A549 (cell line): ENCODE data around the gene APOA1. TPM values are rescaled to one million over a fixed set of nuclear protein-coding genes. Genes with fewer than 3 reads are reported as not detected.

Source experiments
- ATAC-seq, 2 experiments: fragments of 200-7000 bp in 1 of 2; fragments of >200 bp in 1 of 2; cut with Nextera tagmentation in 1 of 2; cut with Tn5 transposase in 1 of 2; 3 replicates each; pipeline versions ENCODE4 v1.8.0 to v1.9.1; 2018 to 2020; ENCODE audit warnings: mild to moderate bottlenecking in 1 of 2, moderate library complexity in 1 of 2
- CTCF ChIA-PET: fragments of 300-600 bp; sonication (Branson Sonifier 250); formaldehyde crosslinking; extraction: SDS; loops from one replicate; lab custom pipeline; 2021; ENCODE audit warnings: antibody characterized with exemption, inconsistent platforms; lab: Yijun Ruan, JAX
- POLR2A ChIA-PET: fragments of 350-600 bp; formaldehyde crosslinking; extraction: SDS; loops from one replicate; lab custom pipeline; 2021; ENCODE audit warnings: antibody characterized with exemption, inconsistent platforms; lab: Yijun Ruan, JAX
- DNase-seq, 2 experiments: peaks; one replicate each; pipeline versions ENCODE4 v3.0.0 to v3.0.0-alpha.2; 2011 to 2016; ENCODE audit warnings: low read depth in 1 of 2, low spot score in 1 of 2
- FAIRE-seq: peaks from 2 replicates; lab custom pipeline; 2011; peaks lifted over from hg19 to GRCh38; lab: Jason Lieb, UNC
- H3K27ac ChIP-seq, 2 experiments: fragments of >200 bp; sonication (Bioruptor Twin); formaldehyde crosslinking; 3 replicates each; pipeline ENCODE4 v1.5.1; 2016 to 2017
- H3K4me1 ChIP-seq: fragments of >200 bp; sonication (Bioruptor Twin); formaldehyde crosslinking; 3 replicates; pipeline ENCODE4 v1.6.1; 2016
- H3K4me2 ChIP-seq: fragments of >200 bp; sonication (Bioruptor Twin); formaldehyde crosslinking; 3 replicates; pipeline ENCODE4 v1.6.1; 2016
- H3K4me3 ChIP-seq: fragments of >200 bp; sonication (Bioruptor Twin); formaldehyde crosslinking; 3 replicates; pipeline ENCODE4 v1.5.1; 2016
- H3K9me3 ChIP-seq: fragments of >200 bp; sonication (Bioruptor Twin); formaldehyde crosslinking; 3 replicates; pipeline ENCODE4 v1.6.1; 2016
- BCL3 ChIP-seq: fragments of >200 bp; sonication (Bioruptor Twin); formaldehyde crosslinking; IDR thresholded peaks from 3 replicates; pipeline ENCODE4 v1.6.1; 2016
- CBX8 ChIP-seq: fragments of 200-600 bp; sonication (generic); IDR thresholded peaks from 2 replicates; pipeline ENCODE4 v1.6.1; 2016
- CHD4 ChIP-seq: fragments of 200-600 bp; sonication (generic); IDR thresholded peaks from 2 replicates; pipeline ENCODE4 v1.6.1; 2016; ENCODE audit warnings: antibody characterized with exemption, mild to moderate bottlenecking, borderline replicate concordance
- EP300 ChIP-seq, 2 experiments: fragments of >200 bp; sonication (Bioruptor Twin); formaldehyde crosslinking; IDR thresholded peaks; 2 replicates in 1 of 2; 3 replicates in 1 of 2; pipeline ENCODE4 v1.6.1; 2016 to 2017
- ESRRA ChIP-seq: fragments of 150-350 bp; IDR thresholded peaks from 2 replicates; pipeline ENCODE4 v1.6.1; 2014; ENCODE audit warnings: mild to moderate bottlenecking, low read length, borderline replicate concordance
- HDAC2 ChIP-seq: fragments of 200-600 bp; sonication (generic); IDR thresholded peaks from 2 replicates; pipeline ENCODE4 v1.6.1; 2016
- HEYL ChIP-seq: fragments of 250-450 bp; sonication (Bioruptor Pico); IDR thresholded peaks from 2 replicates; pipeline ENCODE4 v1.8.0; 2021; ENCODE audit warnings: mild to moderate bottlenecking, moderate library complexity
- HMGXB4 ChIP-seq: fragments of 250-450 bp; sonication (Bioruptor Pico); IDR thresholded peaks from 2 replicates; pipeline ENCODE4 v1.5.0; 2021; ENCODE audit warnings: mild to moderate bottlenecking, moderate library complexity, borderline replicate concordance
- HOXB5 ChIP-seq: fragments of 250-450 bp; sonication (Bioruptor Pico); IDR thresholded peaks from 2 replicates; pipeline ENCODE4 v1.5.0; 2020; ENCODE audit warnings: mild to moderate bottlenecking, moderate library complexity
- JUNB ChIP-seq: fragments of >200 bp; sonication (Bioruptor Twin); formaldehyde crosslinking; IDR thresholded peaks from 2 replicates; pipeline ENCODE4 v1.6.1; 2016
- KDM1A ChIP-seq: fragments of 200-600 bp; sonication (generic); IDR thresholded peaks from 2 replicates; pipeline ENCODE4 v1.6.1; 2016; ENCODE audit warnings: low read depth, mild to moderate bottlenecking
- KDM5A ChIP-seq: fragments of 200-600 bp; sonication (generic); IDR thresholded peaks from 2 replicates; pipeline ENCODE4 v1.6.1; 2016; ENCODE audit warnings: antibody characterized with exemption, mild to moderate bottlenecking
- MAX ChIP-seq: IDR thresholded peaks from 2 replicates; pipeline ENCODE4 v1.6.1; 2012
- NR3C1 ChIP-seq: fragments of >200 bp; sonication (Bioruptor Twin); formaldehyde crosslinking; IDR thresholded peaks from 3 replicates; pipeline ENCODE4 v1.6.1; 2017
- PHF8 ChIP-seq: fragments of 200-600 bp; sonication (generic); IDR thresholded peaks from 2 replicates; pipeline ENCODE4 v1.6.1; 2016; ENCODE audit warnings: low read depth, mild to moderate bottlenecking, antibody characterized with exemption, moderate library complexity, borderline replicate concordance
- RNF2 ChIP-seq: fragments of 200-600 bp; sonication (generic); IDR thresholded peaks from 2 replicates; pipeline ENCODE4 v1.6.1; 2016; ENCODE audit warnings: low read depth, mild to moderate bottlenecking, antibody characterized with exemption, moderate library complexity, borderline replicate concordance
- SREBF2 ChIP-seq: fragments of 450-650 bp; IDR thresholded peaks from 2 replicates; pipeline ENCODE4 v1.6.1; 2014; ENCODE audit warnings: mild to moderate bottlenecking, moderate library complexity
- TFCP2L1 ChIP-seq: fragments of 250-450 bp; sonication (Bioruptor Pico); IDR thresholded peaks from 2 replicates; pipeline ENCODE4 v1.5.0; 2021; ENCODE audit warnings: mild to moderate bottlenecking
- ZC3H11A ChIP-seq: fragments of 450-650 bp; IDR thresholded peaks from 2 replicates; pipeline ENCODE4 v1.6.1; 2014; ENCODE audit warnings: antibody characterized with exemption, mild to moderate bottlenecking
- ZFP36 ChIP-seq: fragments of 450-650 bp; IDR thresholded peaks from 2 replicates; pipeline ENCODE4 v1.6.1; 2014; ENCODE audit warnings: borderline replicate concordance; ENCODE audit not compliant: partially characterized antibody
- ZSCAN20 ChIP-seq: fragments of 250-450 bp; sonication (Bioruptor Pico); IDR thresholded peaks from 2 replicates; pipeline ENCODE4 v1.8.0; 2022; ENCODE audit warnings: mild to moderate bottlenecking, moderate library complexity
- WGBS: methylation state at CpG from one replicate; pipeline ENCODE4 v1.1.6; 2017; ENCODE audit errors: missing lambda C conversion rate; 5-methylcytosine and 5-hydroxymethylcytosine counted together
- polyA plus RNA-seq, 4 experiments: library from polyadenylated mRNA; depleted of rRNA in 3 of 4; stranded (reverse); fragments of >200 nt; fragmentation: RNase III in 1 of 4; extraction: RNeasy Plus Mini Kit Qiagen cat#74134 plus additional on column Dnase treatment in 1 of 4; gene quantifications; 2 replicates in 3 of 4; 3 replicates in 1 of 4; pipeline ENCODE4 v1.2.3, GENCODE V29; 2011 to 2017
- TF ChIP-seq, protein P1 (sequence below): fragments of 150-350 bp; IDR thresholded peaks from 2 replicates; pipeline ENCODE4 v1.6.1; 2014; ENCODE audit warnings: low read depth, mild to moderate bottlenecking, low read length
- TF ChIP-seq, protein P2 (sequence below): IDR thresholded peaks from 2 replicates; pipeline ENCODE4 v1.6.1; 2012; ENCODE audit warnings: low read depth, borderline replicate concordance
- TF ChIP-seq, protein P3 (sequence below): fragments of 450-650 bp; IDR thresholded peaks from 2 replicates; pipeline ENCODE4 v1.6.1; 2014; ENCODE audit warnings: antibody characterized with exemption

The APOA1 gene
- polyA plus RNA-seq, 2 of the 4 experiments (the other 2 are of a cell fraction): 0.23 TPM; not detected in 1

- ATAC-seq: no peak
- Histone ChIP-seq H3K4me2 (no peak overlapping the region), H3K4me3 (no peak overlapping the region)
- WGBS: 65% methylated on average over 13 of the region's 22 CpGs
- TF ChIP-seq NR3C1 (no peak), HOXB5 (CRISPR knock-in tag) (no peak), PHF8 (no peak), HMGXB4 (CRISPR knock-in tag) (no peak), KDM1A (no peak), ZSCAN20 (CRISPR knock-in tag) (no peak), TFCP2L1 (CRISPR knock-in tag) (no peak), HDAC2 (no peak), JUNB (no peak), ZC3H11A (no peak), EP300 (IDR thresholded peaks at IDR 0.05) (no peak), CHD4 (no peak), HEYL (CRISPR knock-in tag) (no peak), BCL3 (no peak), RNF2 (no peak), SREBF2 (no peak), ESRRA (no peak)
- TF ChIP-seq, protein P1, sequence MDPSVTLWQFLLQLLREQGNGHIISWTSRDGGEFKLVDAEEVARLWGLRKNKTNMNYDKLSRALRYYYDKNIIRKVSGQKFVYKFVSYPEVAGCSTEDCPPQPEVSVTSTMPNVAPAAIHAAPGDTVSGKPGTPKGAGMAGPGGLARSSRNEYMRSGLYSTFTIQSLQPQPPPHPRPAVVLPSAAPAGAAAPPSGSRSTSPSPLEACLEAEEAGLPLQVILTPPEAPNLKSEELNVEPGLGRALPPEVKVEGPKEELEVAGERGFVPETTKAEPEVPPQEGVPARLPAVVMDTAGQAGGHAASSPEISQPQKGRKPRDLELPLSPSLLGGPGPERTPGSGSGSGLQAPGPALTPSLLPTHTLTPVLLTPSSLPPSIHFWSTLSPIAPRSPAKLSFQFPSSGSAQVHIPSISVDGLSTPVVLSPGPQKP: no peak
- TF ChIP-seq, protein P2, sequence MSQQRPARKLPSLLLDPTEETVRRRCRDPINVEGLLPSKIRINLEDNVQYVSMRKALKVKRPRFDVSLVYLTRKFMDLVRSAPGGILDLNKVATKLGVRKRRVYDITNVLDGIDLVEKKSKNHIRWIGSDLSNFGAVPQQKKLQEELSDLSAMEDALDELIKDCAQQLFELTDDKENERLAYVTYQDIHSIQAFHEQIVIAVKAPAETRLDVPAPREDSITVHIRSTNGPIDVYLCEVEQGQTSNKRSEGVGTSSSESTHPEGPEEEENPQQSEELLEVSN: no peak
- TF ChIP-seq, all 56 proteins: peak for 0
- H3K4me1 ChIP-seq: no peaks in the 10 kb centered on the region
- CTCF ChIA-PET: interaction anchor here (1.3 to 2.6 kb wide), 2 partner anchors 10 to 32 kb away, joined by 3 to 11 read pairs; no protein-coding TSS in a partner anchor
- DNase-seq: no peak
- no peaks in the 10 kb centered on the region for H3K9me3 ChIP-seq
- no peak overlapping the region for H3K27ac ChIP-seq
- POLR2A ChIA-PET: no interaction called here
- no peak for FAIRE-seq
Measured at GRCh38 chr11:116825854-116826750, 11.3 kb downstream of the APOA1 start.

DNA sequence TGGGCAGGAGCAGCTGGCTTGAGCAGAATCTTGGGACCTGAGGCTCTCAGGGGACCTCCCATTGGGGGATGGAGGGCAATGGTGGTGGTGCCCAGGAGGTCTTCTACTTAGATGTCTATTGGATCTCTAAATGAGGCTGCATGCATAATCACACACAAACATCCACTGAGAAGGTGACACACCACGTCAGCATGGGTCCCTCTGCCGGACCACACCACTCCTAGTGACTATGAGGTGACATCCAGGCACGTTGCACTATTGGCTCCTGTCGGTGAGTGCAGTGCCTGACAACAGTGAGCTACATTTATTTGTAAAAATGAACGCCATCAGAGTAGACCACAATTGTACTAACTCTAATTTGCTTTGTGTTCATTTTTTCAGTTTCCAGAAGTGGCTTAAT lies 12.0 kb downstream of the APOA1 start:
- Histone ChIP-seq H3K4me3 (no peak overlapping the region), H3K27ac (no peak overlapping the region), H3K4me1 (no peaks in the 10 kb centered on the region), H3K9me3 (no peaks in the 10 kb centered on the region), H3K4me2 (no peak overlapping the region)
- TF ChIP-seq KDM5A: no peak
- no peak for TF ChIP-seq BCL3
- no peak for TF ChIP-seq ZFP36
- TF ChIP-seq, protein P3, sequence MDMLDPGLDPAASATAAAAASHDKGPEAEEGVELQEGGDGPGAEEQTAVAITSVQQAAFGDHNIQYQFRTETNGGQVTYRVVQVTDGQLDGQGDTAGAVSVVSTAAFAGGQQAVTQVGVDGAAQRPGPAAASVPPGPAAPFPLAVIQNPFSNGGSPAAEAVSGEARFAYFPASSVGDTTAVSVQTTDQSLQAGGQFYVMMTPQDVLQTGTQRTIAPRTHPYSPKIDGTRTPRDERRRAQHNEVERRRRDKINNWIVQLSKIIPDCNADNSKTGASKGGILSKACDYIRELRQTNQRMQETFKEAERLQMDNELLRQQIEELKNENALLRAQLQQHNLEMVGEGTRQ: no peak
- no peak for TF ChIP-seq MAX
- TF ChIP-seq CBX8: no peak
- CTCF ChIA-PET: interaction anchor here (2.6 kb wide), 1 partner anchor 11 kb away, joined by 11 read pairs; no protein-coding TSS in a partner anchor
- 32% methylated on average over 5 of the region's 5 CpGs for WGBS
- ATAC-seq (no peak), FAIRE-seq (no peak), DNase-seq (no peak)
- POLR2A ChIA-PET: no interaction called here
